NT2/D1 (cell line): ENCODE measurements around the gene PDK4.

Source experiments
- DNase-seq: peaks from one replicate; pipeline ENCODE4 v3.0.0-alpha.2; 2011; ENCODE audit warnings: low read depth, low spot score
- H3K27me3 ChIP-seq: 2 replicates; pipeline ENCODE4 v1.6.0; 2011; ENCODE audit warnings: mild to moderate bottlenecking; ENCODE audit not compliant: insufficient read length, insufficient read depth
- H3K36me3 ChIP-seq: 2 replicates; pipeline ENCODE4 v1.6.1; 2011; ENCODE audit warnings: mild to moderate bottlenecking, low read length, mixed read lengths; ENCODE audit not compliant: insufficient read depth, insufficient read length
- H3K4me1 ChIP-seq: 2 replicates; pipeline ENCODE4 v1.5.1; 2011; ENCODE audit not compliant: insufficient read depth, insufficient read length
- H3K4me3 ChIP-seq: 2 replicates; pipeline ENCODE4 v1.5.1; 2011; ENCODE audit warnings: low read depth; ENCODE audit not compliant: insufficient read length
- H3K9ac ChIP-seq: 2 replicates; pipeline ENCODE4 v1.6.0; 2011; ENCODE audit warnings: low read depth; ENCODE audit not compliant: insufficient read length
- H3K9me3 ChIP-seq: 2 replicates; pipeline ENCODE4 v1.5.1; 2011; ENCODE audit warnings: mild to moderate bottlenecking, low read length; ENCODE audit not compliant: insufficient read depth
- SUZ12 ChIP-seq: IDR thresholded peaks from 2 replicates; pipeline ENCODE4 v1.6.1; 2011; ENCODE audit not compliant: insufficient read length, insufficient read depth; ENCODE audit errors: extremely low read depth
- YY1 ChIP-seq: IDR thresholded peaks from 2 replicates; pipeline ENCODE4 v1.6.1; 2011; ENCODE audit not compliant: insufficient read length, insufficient read depth
- ZNF274 ChIP-seq: IDR thresholded peaks from 2 replicates; pipeline ENCODE4 v1.6.1; 2011; ENCODE audit warnings: mild to moderate bottlenecking, low read depth, low read length

The PDK4 gene

GRCh38 chr7:95590387-95591248 is 5.7 kb downstream of the PDK4 start:
- TF ChIP-seq SUZ12 (no peak), YY1 (no peak), ZNF274 (no peak)
- Histone ChIP-seq H3K27me3 (peaks cover 18% of the 10 kb centered on the region), H3K9ac (no peak overlapping the region), H3K9me3 (no peaks in the 10 kb centered on the region), H3K4me3 (no peak overlapping the region), H3K4me1 (no peaks in the 10 kb centered on the region), H3K36me3 (no peaks in the 10 kb centered on the region)
- DNase-seq: no peak

GRCh38 chr7:95589766-95590165 is 6.5 kb downstream of the PDK4 start:
- no peaks in the 10 kb centered on the region for H3K9me3 ChIP-seq
- H3K36me3 ChIP-seq: no peaks in the 10 kb centered on the region
- peaks cover 10% of the 10 kb centered on the region for H3K27me3 ChIP-seq

GRCh38 chr7:95589031-95589430 is 7.3 kb downstream of the PDK4 start:
- Histone ChIP-seq H3K27me3 (peaks cover 3% of the 10 kb centered on the region), H3K9ac (no peak overlapping the region), H3K9me3 (no peaks in the 10 kb centered on the region), H3K36me3 (no peaks in the 10 kb centered on the region), H3K4me3 (no peak overlapping the region), H3K4me1 (no peaks in the 10 kb centered on the region)
- no peak for DNase-seq
- TF ChIP-seq YY1: no peak
- TF ChIP-seq SUZ12: no peak
- TF ChIP-seq ZNF274: no peak

More at GRCh38 chr7:95589766-95590165, 6.5 kb downstream of the PDK4 start:
- no peak for DNase-seq
- Histone ChIP-seq H3K9ac (no peak overlapping the region), H3K4me1 (no peaks in the 10 kb centered on the region), H3K4me3 (no peak overlapping the region)
- TF ChIP-seq ZNF274 (no peak), SUZ12 (no peak), YY1 (no peak)

GRCh38 chr7:95586951-95587301 is 9.4 kb downstream of the PDK4 start:
- Histone ChIP-seq H3K27me3 (no peaks in the 10 kb centered on the region), H3K9me3 (no peaks in the 10 kb centered on the region), H3K9ac (no peak overlapping the region), H3K4me3 (no peak overlapping the region), H3K36me3 (no peaks in the 10 kb centered on the region), H3K4me1 (no peaks in the 10 kb centered on the region)
- TF ChIP-seq SUZ12: no peak
- no peak for TF ChIP-seq YY1
- no peak for TF ChIP-seq ZNF274
- no peak for DNase-seq

- Histone ChIP-seq H3K4me1 (no peaks in the 10 kb centered on the region), H3K36me3 (no peaks in the 10 kb centered on the region), H3K9me3 (no peaks in the 10 kb centered on the region), H3K9ac (no peak overlapping the region), H3K27me3 (no peaks in the 10 kb centered on the region), H3K4me3 (no peak overlapping the region)
- TF ChIP-seq SUZ12 (no peak), ZNF274 (no peak), YY1 (no peak)
- DNase-seq: no peak
Observed at GRCh38 chr7:95585426-95585789, 10.9 kb downstream of the PDK4 start.

- Histone ChIP-seq H3K4me1 (no peaks in the 10 kb centered on the region), H3K36me3 (no peaks in the 10 kb centered on the region)
- TF ChIP-seq SUZ12 (no peak), ZNF274 (no peak), YY1 (no peak)
Observed at GRCh38 chr7:95584769-95585425, 11.4 kb downstream of the PDK4 start.

More at GRCh38 chr7:95584769-95585425, 11.4 kb downstream of the PDK4 start:
- DNase-seq: no peak
- Histone ChIP-seq H3K27me3 (no peaks in the 10 kb centered on the region), H3K4me3 (no peak overlapping the region), H3K9me3 (no peaks in the 10 kb centered on the region), H3K9ac (no peak overlapping the region)
